ENCODE measurements around the gene GEN1. TPM values are rescaled to one million over a fixed set of nuclear protein-coding genes. Genes with fewer than 3 reads are reported as not detected.
A peak's percentile ranks its signal among the peaks of the same experiment; 100 is the strongest.

The GEN1 gene
- total RNA-seq, 1 donor from 2014 or later: 43.5 TPM

DNA sequence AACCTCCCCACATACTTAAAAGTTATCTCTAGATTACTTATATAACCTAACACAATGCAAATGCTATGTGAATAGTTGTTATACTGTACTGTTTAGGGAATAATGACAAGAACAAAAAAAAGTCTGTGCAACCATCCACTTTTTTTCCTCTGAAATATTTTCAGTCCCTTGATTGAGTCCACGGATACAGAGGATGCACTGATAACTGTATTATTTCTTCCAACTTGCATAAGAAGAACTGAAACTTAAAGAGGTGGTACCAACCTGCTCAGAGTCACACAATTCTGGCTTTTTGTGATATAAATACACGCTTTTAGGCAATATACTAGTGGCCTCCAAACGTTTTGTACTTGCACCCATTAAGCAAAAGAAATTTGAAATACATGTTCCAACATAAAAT, 1.7 kb upstream of the GEN1 start:
- no peaks in the 10 kb centered on the region for H3K9me3 Mint-ChIP-seq
- peak overlapping the region; percentile 97 for H3K4me2 ChIP-seq
- peak overlapping the region; percentile 76 for H3K9ac ChIP-seq
- H3K27me3 ChIP-seq: no peaks in the 10 kb centered on the region
- no peaks in the 10 kb centered on the region for H3K27me3 Mint-ChIP-seq (ENCODE audit: insufficient read depth, low read depth)
- no peak for DNase-seq (ENCODE audit: low spot score)
- no peak for TF ChIP-seq EZH2 (IDR thresholded peaks at IDR 0.05)
- TF ChIP-seq, protein P1, sequence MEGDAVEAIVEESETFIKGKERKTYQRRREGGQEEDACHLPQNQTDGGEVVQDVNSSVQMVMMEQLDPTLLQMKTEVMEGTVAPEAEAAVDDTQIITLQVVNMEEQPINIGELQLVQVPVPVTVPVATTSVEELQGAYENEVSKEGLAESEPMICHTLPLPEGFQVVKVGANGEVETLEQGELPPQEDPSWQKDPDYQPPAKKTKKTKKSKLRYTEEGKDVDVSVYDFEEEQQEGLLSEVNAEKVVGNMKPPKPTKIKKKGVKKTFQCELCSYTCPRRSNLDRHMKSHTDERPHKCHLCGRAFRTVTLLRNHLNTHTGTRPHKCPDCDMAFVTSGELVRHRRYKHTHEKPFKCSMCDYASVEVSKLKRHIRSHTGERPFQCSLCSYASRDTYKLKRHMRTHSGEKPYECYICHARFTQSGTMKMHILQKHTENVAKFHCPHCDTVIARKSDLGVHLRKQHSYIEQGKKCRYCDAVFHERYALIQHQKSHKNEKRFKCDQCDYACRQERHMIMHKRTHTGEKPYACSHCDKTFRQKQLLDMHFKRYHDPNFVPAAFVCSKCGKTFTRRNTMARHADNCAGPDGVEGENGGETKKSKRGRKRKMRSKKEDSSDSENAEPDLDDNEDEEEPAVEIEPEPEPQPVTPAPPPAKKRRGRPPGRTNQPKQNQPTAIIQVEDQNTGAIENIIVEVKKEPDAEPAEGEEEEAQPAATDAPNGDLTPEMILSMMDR (IDR thresholded peaks at IDR 0.05): no peak
- TF ChIP-seq EZH2phosphoT487 (IDR thresholded peaks at IDR 0.05): no peak
- peaks cover 10% of the 10 kb centered on the region for H3F3A ChIP-seq (ENCODE audit: low read depth)
- H3K27ac ChIP-seq: no peak overlapping the region
- H3K36me3 ChIP-seq: no peaks in the 10 kb centered on the region
- peaks cover 31% of the 10 kb centered on the region for H3K4me1 Mint-ChIP-seq
- no peak overlapping the region for H2AFZ ChIP-seq (replicated peaks)
- H3K36me3 Mint-ChIP-seq: no peaks in the 10 kb centered on the region
- H4K20me1 ChIP-seq (ENCODE audit: low read depth): peaks cover 19% of the 10 kb centered on the region
- no peak overlapping the region for H3K27ac Mint-ChIP-seq
- H3K4me1 ChIP-seq: peaks cover 28% of the 10 kb centered on the region
- H3K4me3 Mint-ChIP-seq: peak overlapping the region; percentile 93
- peaks cover 92% of the 10 kb centered on the region for H3K79me2 ChIP-seq (ENCODE audit: low read depth)
- H3K9me3 ChIP-seq (ENCODE audit: low read depth): no peaks in the 10 kb centered on the region
- H3K4me3 ChIP-seq: peak overlapping the region; percentile 80

DNA sequence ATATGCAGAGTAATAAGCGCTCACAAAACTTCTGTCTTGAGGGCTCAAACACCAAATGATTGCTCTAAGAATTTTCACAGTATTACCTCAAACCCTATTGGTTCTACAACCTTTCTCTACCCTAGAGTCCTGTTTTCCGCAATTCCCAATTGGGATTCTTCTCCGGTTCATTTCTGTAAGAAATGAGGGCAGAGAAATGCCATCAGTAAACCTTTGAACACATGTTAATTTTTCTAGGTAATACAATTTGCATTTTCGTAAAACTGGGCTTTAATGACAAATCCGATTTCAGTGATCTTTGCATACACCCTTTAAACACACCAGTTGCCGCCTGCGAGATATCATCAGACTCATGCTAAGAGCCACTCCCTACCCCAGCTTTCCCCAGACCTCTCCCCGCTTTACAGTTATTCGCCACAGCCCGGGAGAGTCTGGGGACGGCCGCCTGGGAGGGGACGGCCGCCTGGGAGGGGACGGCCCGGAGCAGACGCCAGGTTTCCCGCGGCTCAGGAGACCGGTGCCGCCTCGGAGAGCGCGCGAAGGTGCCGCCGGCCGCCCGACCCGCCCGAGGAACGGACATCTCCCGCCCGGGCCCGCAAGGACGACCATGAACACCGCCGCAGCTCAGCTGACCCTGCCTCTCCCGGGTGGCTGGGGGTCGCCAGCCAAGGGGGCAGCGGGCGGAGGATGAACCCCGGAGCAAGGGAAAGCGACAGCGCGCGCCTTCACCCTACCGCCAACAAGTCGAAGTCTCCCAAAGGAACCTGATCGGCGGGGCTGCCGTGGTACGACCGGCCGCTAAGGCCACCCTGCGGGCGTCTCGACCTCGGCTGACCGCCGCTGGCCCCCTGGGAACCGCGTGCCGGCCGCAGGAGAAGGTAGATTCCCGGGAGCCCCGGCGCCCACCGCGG, 791 bp upstream of the GEN1 start:
- Histone ChIP-seq H3K4me1 (peaks cover 28% of the 10 kb centered on the region), H3K27ac (peak overlapping the region; percentile 98), H3K9ac (peak overlapping the region; percentile 76), H3F3A (ENCODE audit: low read depth) (peaks cover 10% of the 10 kb centered on the region), H3K36me3 (no peaks in the 10 kb centered on the region), H3K27me3 (no peaks in the 10 kb centered on the region), H3K4me3 (peak overlapping the region; percentile 80), H3K79me2 (ENCODE audit: low read depth) (peaks cover 93% of the 10 kb centered on the region), H4K20me1 (ENCODE audit: low read depth) (peaks cover 22% of the 10 kb centered on the region), H2AFZ (replicated peaks) (peak overlapping the region; percentile 90), H3K9me3 (ENCODE audit: low read depth) (no peaks in the 10 kb centered on the region), H3K4me2 (peak overlapping the region; percentile 97)
- Mint-ChIP-seq H3K36me3 (no peaks in the 10 kb centered on the region), H3K9me3 (no peaks in the 10 kb centered on the region), H3K27me3 (ENCODE audit: insufficient read depth, low read depth) (no peaks in the 10 kb centered on the region), H3K27ac (peak overlapping the region; percentile 90), H3K4me1 (peaks cover 32% of the 10 kb centered on the region), H3K4me3 (peak overlapping the region; percentile 93)
- peak; percentile 83 for DNase-seq (ENCODE audit: low spot score)
- TF ChIP-seq EZH2phosphoT487 (IDR thresholded peaks at IDR 0.05) (no peak), EZH2 (IDR thresholded peaks at IDR 0.05) (no peak)
- TF ChIP-seq, protein P1 (IDR thresholded peaks at IDR 0.05): no peak

- no peaks in the 10 kb centered on the region for H3K9me3 Mint-ChIP-seq
- Histone ChIP-seq H3K27ac (peak overlapping the region; percentile 98), H3K9me3 (ENCODE audit: low read depth) (no peaks in the 10 kb centered on the region), H2AFZ (replicated peaks) (peak overlapping the region; percentile 90), H3K36me3 (no peaks in the 10 kb centered on the region), H3K9ac (peak overlapping the region; percentile 76), H4K20me1 (ENCODE audit: low read depth) (peaks cover 22% of the 10 kb centered on the region), H3K27me3 (no peaks in the 10 kb centered on the region), H3F3A (ENCODE audit: low read depth) (peaks cover 10% of the 10 kb centered on the region), H3K79me2 (ENCODE audit: low read depth) (peaks cover 93% of the 10 kb centered on the region), H3K4me3 (peak overlapping the region; percentile 80), H3K4me1 (peaks cover 28% of the 10 kb centered on the region), H3K4me2 (peak overlapping the region; percentile 97)
- H3K4me1 Mint-ChIP-seq: peaks cover 32% of the 10 kb centered on the region
- no peaks in the 10 kb centered on the region for H3K36me3 Mint-ChIP-seq
- DNase-seq (ENCODE audit: low spot score): peak; percentile 8
- TF ChIP-seq, protein P1 (IDR thresholded peaks at IDR 0.05): no peak
- no peak for TF ChIP-seq EZH2 (IDR thresholded peaks at IDR 0.05)
- no peak for TF ChIP-seq EZH2phosphoT487 (IDR thresholded peaks at IDR 0.05)
- peak overlapping the region; percentile 79 for H3K27ac Mint-ChIP-seq
- no peaks in the 10 kb centered on the region for H3K27me3 Mint-ChIP-seq (ENCODE audit: insufficient read depth, low read depth)
- peak overlapping the region; percentile 93 for H3K4me3 Mint-ChIP-seq
These were observed 961 bp downstream of the GEN1 start for GRCh38 chr2:17754773-17755425.
